ENCODE measurements around the gene CDK14.

DNA sequence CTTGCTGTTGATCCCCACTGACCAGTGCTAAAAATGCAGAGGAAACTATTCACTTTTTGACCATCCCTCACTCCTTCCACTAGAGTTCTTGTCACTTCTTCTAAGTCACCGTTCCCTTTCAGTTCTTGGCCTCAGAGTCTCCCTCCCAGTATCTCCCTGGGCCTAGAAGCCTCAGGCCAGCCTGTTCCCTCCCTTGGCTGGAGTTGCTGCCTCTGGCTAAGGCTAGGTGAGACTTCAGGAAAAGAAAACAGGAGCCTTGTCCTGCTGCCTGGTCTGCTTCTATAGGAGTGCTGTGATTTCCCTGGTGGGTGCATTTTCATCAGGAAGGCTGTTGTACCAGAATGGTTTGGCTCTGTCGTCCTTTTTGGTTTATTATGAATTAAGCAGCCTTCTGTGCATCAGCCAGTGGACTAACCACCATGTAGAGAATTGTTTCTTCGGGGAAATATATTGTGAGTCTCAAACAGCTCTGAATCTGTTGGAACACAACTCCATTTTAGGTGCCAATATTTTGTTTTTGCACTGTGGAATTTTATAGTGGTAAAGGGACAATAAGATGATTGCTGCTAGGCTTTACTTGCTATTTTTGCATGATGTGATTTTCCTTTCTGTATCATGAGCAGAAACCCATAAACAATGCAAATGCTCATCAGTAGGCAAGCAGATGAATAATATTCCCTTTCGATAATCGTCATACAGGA, 434.7 kb downstream of the CDK14 start:
- TF ChIP-seq, protein P1, sequence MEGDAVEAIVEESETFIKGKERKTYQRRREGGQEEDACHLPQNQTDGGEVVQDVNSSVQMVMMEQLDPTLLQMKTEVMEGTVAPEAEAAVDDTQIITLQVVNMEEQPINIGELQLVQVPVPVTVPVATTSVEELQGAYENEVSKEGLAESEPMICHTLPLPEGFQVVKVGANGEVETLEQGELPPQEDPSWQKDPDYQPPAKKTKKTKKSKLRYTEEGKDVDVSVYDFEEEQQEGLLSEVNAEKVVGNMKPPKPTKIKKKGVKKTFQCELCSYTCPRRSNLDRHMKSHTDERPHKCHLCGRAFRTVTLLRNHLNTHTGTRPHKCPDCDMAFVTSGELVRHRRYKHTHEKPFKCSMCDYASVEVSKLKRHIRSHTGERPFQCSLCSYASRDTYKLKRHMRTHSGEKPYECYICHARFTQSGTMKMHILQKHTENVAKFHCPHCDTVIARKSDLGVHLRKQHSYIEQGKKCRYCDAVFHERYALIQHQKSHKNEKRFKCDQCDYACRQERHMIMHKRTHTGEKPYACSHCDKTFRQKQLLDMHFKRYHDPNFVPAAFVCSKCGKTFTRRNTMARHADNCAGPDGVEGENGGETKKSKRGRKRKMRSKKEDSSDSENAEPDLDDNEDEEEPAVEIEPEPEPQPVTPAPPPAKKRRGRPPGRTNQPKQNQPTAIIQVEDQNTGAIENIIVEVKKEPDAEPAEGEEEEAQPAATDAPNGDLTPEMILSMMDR (IDR thresholded peaks at IDR 0.05; ENCODE audit: borderline replicate concordance, extremely low read depth, low read length, poor library complexity, severe bottlenecking) = no peak
- TF ChIP-seq EZH2 (IDR thresholded peaks at IDR 0.05; ENCODE audit: borderline replicate concordance, low read depth, low read length, severe bottlenecking) = no peak

Measured in DND-41 (cell line).